Neural progenitor cell (in vitro differentiated cells): ENCODE measurements around the gene C4BPB. TPM values are rescaled to one million over a fixed set of nuclear protein-coding genes. Genes with fewer than 3 reads are reported as not detected.

Source experiments
- DNase-seq: peaks from one replicate; pipeline ENCODE4 v3.0.0-alpha.2; 2016; ENCODE audit warnings: low spot score
- H2AFZ ChIP-seq: fragments of 200-600 bp; sonication (generic); replicated peaks from 2 replicates; pipeline ENCODE4 v1.6.1; 2016; ENCODE audit warnings: antibody characterized with exemption
- H3F3A ChIP-seq: fragments of 200-600 bp; sonication (generic); 2 replicates; pipeline ENCODE4 v1.6.1; 2016; ENCODE audit warnings: antibody characterized with exemption, low read depth
- H3K27ac ChIP-seq: fragments of 200-600 bp; sonication (generic); 2 replicates; pipeline ENCODE4 v1.5.1; 2016; ENCODE audit warnings: mild to moderate bottlenecking
- H3K27me3 ChIP-seq: fragments of 200-600 bp; sonication (generic); 2 replicates; pipeline ENCODE4 v1.6.1; 2016; ENCODE audit warnings: mild to moderate bottlenecking, moderate library complexity
- H3K36me3 ChIP-seq: fragments of 200-600 bp; sonication (generic); 2 replicates; pipeline ENCODE4 v1.5.1; 2016
- H3K4me1 ChIP-seq: fragments of 200-600 bp; sonication (generic); 2 replicates; pipeline ENCODE4 v1.6.1; 2016; ENCODE audit warnings: mixed run types
- H3K4me2 ChIP-seq: fragments of 200-600 bp; sonication (generic); 2 replicates; pipeline ENCODE4 v1.6.1; 2016
- H3K4me3 ChIP-seq: fragments of 200-600 bp; sonication (generic); 2 replicates; pipeline ENCODE4 v1.5.1; 2016
- H3K79me2 ChIP-seq: fragments of 200-600 bp; sonication (generic); 2 replicates; pipeline ENCODE4 v1.6.1; 2016; ENCODE audit warnings: low read depth
- H3K9ac ChIP-seq: fragments of 200-600 bp; sonication (generic); 2 replicates; pipeline ENCODE4 v1.6.1; 2016
- H3K9me3 ChIP-seq: fragments of 200-600 bp; sonication (generic); 2 replicates; pipeline ENCODE4 v1.5.1; 2016; ENCODE audit warnings: low read depth
- H4K20me1 ChIP-seq: fragments of 200-600 bp; sonication (generic); 2 replicates; pipeline ENCODE4 v1.6.1; 2016; ENCODE audit warnings: low read depth
- H3K27ac Mint-ChIP-seq: 3 replicates; pipeline ENCODE4 v1.8.0; 2021; ENCODE audit warnings: mixed read lengths
- H3K27me3 Mint-ChIP-seq: 2 replicates; pipeline ENCODE4 v1.8.0; 2022; ENCODE audit warnings: low read depth, mild to moderate bottlenecking, inconsistent platforms, moderate library complexity, mixed read lengths; ENCODE audit not compliant: insufficient read depth
- H3K36me3 Mint-ChIP-seq: 3 replicates; pipeline ENCODE4 v1.8.0; 2021; ENCODE audit warnings: mixed read lengths
- H3K4me1 Mint-ChIP-seq: 3 replicates; pipeline ENCODE4 v1.8.0; 2021; ENCODE audit warnings: mixed read lengths
- H3K4me3 Mint-ChIP-seq: 3 replicates; pipeline ENCODE4 v1.8.0; 2021; ENCODE audit warnings: mild to moderate bottlenecking, moderate library complexity, mixed read lengths
- H3K9me3 Mint-ChIP-seq: 3 replicates; pipeline ENCODE4 v1.8.0; 2020; ENCODE audit warnings: mixed read lengths
- CTCF ChIP-seq: fragments of 200-600 bp; sonication (generic); IDR thresholded peaks from 2 replicates; pipeline ENCODE4 v1.5.1; 2017; ENCODE audit warnings: antibody characterized with exemption, mild to moderate bottlenecking
- EZH2 ChIP-seq: fragments of 200-600 bp; sonication (generic); IDR thresholded peaks from 2 replicates; pipeline ENCODE4 v1.6.1; 2017; ENCODE audit warnings: antibody characterized with exemption, mild to moderate bottlenecking, moderate library complexity
- EZH2phosphoT487 ChIP-seq: fragments of 200-600 bp; sonication (generic); IDR thresholded peaks from 2 replicates; pipeline ENCODE4 v1.6.1; 2017; ENCODE audit warnings: antibody characterized with exemption
- total RNA-seq: library from RNA; depleted of rRNA; stranded (reverse); fragments of >200 nt; gene quantifications from 2 replicates; pipeline ENCODE4 v1.2.3, GENCODE V29; 2015; ENCODE audit warnings: low replicate concordance

C4BPB gene
- total RNA-seq, 1 donor from 2014 or later: not detected

GRCh38 chr1:207071426-207071825 is 17.2 kb upstream of the C4BPB start:
- H3F3A ChIP-seq: no peaks in the 10 kb centered on the region
- Mint-ChIP-seq H3K9me3 (no peaks in the 10 kb centered on the region), H3K36me3 (peaks cover 1% of the 10 kb centered on the region), H3K4me1 (no peaks in the 10 kb centered on the region), H3K27ac (no peak overlapping the region), H3K4me3 (no peak overlapping the region), H3K27me3 (no peaks in the 10 kb centered on the region)
- no peaks in the 10 kb centered on the region for H3K4me1 ChIP-seq
- no peaks in the 10 kb centered on the region for H3K79me2 ChIP-seq
- no peaks in the 10 kb centered on the region for H4K20me1 ChIP-seq
- H3K4me2 ChIP-seq: no peak overlapping the region
- H2AFZ ChIP-seq: no peak overlapping the region
- H3K9me3 ChIP-seq: no peaks in the 10 kb centered on the region
- no peak for DNase-seq
- no peaks in the 10 kb centered on the region for H3K36me3 ChIP-seq
- H3K4me3 ChIP-seq: no peak overlapping the region
- TF ChIP-seq EZH2 (no peak), CTCF (no peak), EZH2phosphoT487 (no peak)
- no peak overlapping the region for H3K27ac ChIP-seq
- no peaks in the 10 kb centered on the region for H3K27me3 ChIP-seq
- no peak overlapping the region for H3K9ac ChIP-seq

GRCh38 chr1:207072233-207072632 is 16.4 kb upstream of the C4BPB start:
- Mint-ChIP-seq H3K4me3 (no peak overlapping the region), H3K36me3 (peaks cover 1% of the 10 kb centered on the region), H3K9me3 (no peaks in the 10 kb centered on the region), H3K27ac (no peak overlapping the region), H3K27me3 (no peaks in the 10 kb centered on the region), H3K4me1 (no peaks in the 10 kb centered on the region)
- Histone ChIP-seq H4K20me1 (no peaks in the 10 kb centered on the region), H3K4me1 (no peaks in the 10 kb centered on the region), H3K79me2 (no peaks in the 10 kb centered on the region), H3K27ac (no peak overlapping the region), H3K36me3 (no peaks in the 10 kb centered on the region), H2AFZ (no peak overlapping the region), H3K27me3 (no peaks in the 10 kb centered on the region), H3F3A (no peaks in the 10 kb centered on the region), H3K4me2 (no peak overlapping the region), H3K9me3 (no peaks in the 10 kb centered on the region), H3K9ac (no peak overlapping the region), H3K4me3 (no peak overlapping the region)
- TF ChIP-seq EZH2phosphoT487 (no peak), EZH2 (no peak), CTCF (no peak)
- DNase-seq: no peak

- H3K27me3 ChIP-seq: no peaks in the 10 kb centered on the region
- no peak overlapping the region for H3K27ac Mint-ChIP-seq
- H3K27ac ChIP-seq: no peak overlapping the region
- no peak overlapping the region for H3K9ac ChIP-seq
- H3K4me3 Mint-ChIP-seq: no peak overlapping the region
- no peaks in the 10 kb centered on the region for H3K79me2 ChIP-seq
- H3K4me2 ChIP-seq: no peak overlapping the region
- H3F3A ChIP-seq: no peaks in the 10 kb centered on the region
- H3K36me3 Mint-ChIP-seq: peaks cover 1% of the 10 kb centered on the region
- peaks cover 2% of the 10 kb centered on the region for H3K4me1 Mint-ChIP-seq
- TF ChIP-seq EZH2 (no peak), CTCF (no peak), EZH2phosphoT487 (no peak)
- no peaks in the 10 kb centered on the region for H4K20me1 ChIP-seq
- no peak overlapping the region for H2AFZ ChIP-seq
- H3K4me3 ChIP-seq: no peak overlapping the region
- no peaks in the 10 kb centered on the region for H3K4me1 ChIP-seq
- H3K36me3 ChIP-seq: no peaks in the 10 kb centered on the region
- no peak for DNase-seq
- no peaks in the 10 kb centered on the region for H3K9me3 Mint-ChIP-seq
- peaks cover 2% of the 10 kb centered on the region for H3K27me3 Mint-ChIP-seq
- no peaks in the 10 kb centered on the region for H3K9me3 ChIP-seq
Observed at GRCh38 chr1:207073906-207074820, 14.5 kb upstream of the C4BPB start.
